Measurements from ENCODE around the gene PON3.

PON3 gene

DNA sequence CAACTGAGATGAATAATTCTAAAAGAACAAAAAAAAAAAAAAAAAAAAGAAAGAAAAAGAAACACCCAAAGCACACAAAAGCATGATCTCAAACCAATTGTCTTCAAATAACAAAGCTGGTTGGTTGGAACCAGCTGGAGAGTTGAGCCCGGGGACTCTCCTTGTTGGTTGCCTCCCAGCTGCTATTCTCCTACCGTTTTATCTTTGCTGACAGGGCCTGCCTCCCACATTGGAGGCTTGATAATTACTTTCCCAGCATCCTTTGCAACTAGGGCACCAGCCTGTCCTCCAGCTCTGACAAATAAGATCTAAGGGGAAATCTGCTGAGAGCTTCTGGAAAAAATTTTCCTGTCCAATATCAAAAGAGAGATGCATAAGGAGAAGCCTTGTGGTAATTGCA, 78.6 kb downstream of the PON3 start:
- H3K9ac ChIP-seq (ENCODE audit: low read depth, low read length) = no peak overlapping the region
- no peaks in the 10 kb centered on the region for H3K9me3 ChIP-seq (ENCODE audit: control insufficient read depth, insufficient read depth, low read length)
- H3K4me3 ChIP-seq (ENCODE audit: low read depth, low read length) = no peak overlapping the region
- H3K4me1 ChIP-seq (ENCODE audit: control insufficient read depth, insufficient read depth, low read length) = no peaks in the 10 kb centered on the region
- no peaks in the 10 kb centered on the region for H3K27me3 ChIP-seq (ENCODE audit: control insufficient read depth, insufficient read depth, low read length)
- no peaks in the 10 kb centered on the region for H3K36me3 ChIP-seq (ENCODE audit: control insufficient read depth, insufficient read depth, low read length)

DNA sequence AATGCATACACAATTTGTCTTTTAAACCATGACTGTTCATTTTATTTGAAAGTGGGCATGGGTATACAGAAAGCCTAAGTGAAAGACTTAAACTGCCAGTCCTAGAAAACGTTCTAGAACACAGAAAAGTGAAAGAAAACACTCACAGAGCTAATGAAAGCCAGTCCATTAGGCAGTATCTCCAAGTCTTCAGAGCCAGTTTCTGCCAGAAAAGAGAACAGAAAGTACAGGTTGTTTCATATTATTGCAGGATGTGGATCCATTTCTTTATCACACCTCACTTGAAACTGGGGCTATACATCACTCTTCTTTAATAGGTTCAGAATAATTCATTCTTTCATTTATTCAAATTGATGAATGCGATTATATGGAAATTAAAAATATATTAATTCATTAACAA, 79.6 kb downstream of the PON3 start:
- no peaks in the 10 kb centered on the region for H3K36me3 ChIP-seq (ENCODE audit: control insufficient read depth, insufficient read depth, low read length)
- no peaks in the 10 kb centered on the region for H3K4me1 ChIP-seq (ENCODE audit: control insufficient read depth, insufficient read depth, low read length)
- H3K4me3 ChIP-seq (ENCODE audit: low read depth, low read length) = no peak overlapping the region
- H3K9me3 ChIP-seq (ENCODE audit: control insufficient read depth, insufficient read depth, low read length) = no peaks in the 10 kb centered on the region
- H3K27me3 ChIP-seq (ENCODE audit: control insufficient read depth, insufficient read depth, low read length) = no peaks in the 10 kb centered on the region
- H3K9ac ChIP-seq (ENCODE audit: low read depth, low read length) = no peak overlapping the region

DNA sequence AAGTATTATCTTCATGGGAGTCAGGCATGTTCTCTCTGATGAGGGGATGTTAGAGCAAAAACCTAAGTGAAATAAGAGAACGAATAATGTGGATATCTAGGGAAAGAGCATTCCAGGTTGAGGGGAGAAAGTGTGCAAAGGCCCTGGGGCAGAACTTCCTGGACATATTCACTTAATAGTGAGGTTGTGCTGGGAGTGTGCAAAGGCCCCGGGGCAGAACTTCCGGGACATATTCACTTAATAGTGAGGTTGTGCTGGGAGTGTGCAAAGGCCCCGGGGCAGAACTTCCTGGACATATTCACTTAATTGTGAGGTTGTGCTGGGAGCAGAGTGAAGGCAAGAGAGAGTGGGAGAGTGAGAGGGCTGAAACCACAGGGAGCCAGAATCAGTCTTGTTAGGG, 83.6 kb downstream of the PON3 start:
- H3K36me3 ChIP-seq (ENCODE audit: control insufficient read depth, insufficient read depth, low read length) = no peaks in the 10 kb centered on the region
- H3K4me3 ChIP-seq (ENCODE audit: low read depth, low read length) = no peak overlapping the region
- no peaks in the 10 kb centered on the region for H3K9me3 ChIP-seq (ENCODE audit: control insufficient read depth, insufficient read depth, low read length)
- H3K4me1 ChIP-seq (ENCODE audit: control insufficient read depth, insufficient read depth, low read length) = no peaks in the 10 kb centered on the region
- no peak overlapping the region for H3K9ac ChIP-seq (ENCODE audit: low read depth, low read length)
- H3K27me3 ChIP-seq (ENCODE audit: control insufficient read depth, insufficient read depth, low read length) = no peaks in the 10 kb centered on the region

DNA sequence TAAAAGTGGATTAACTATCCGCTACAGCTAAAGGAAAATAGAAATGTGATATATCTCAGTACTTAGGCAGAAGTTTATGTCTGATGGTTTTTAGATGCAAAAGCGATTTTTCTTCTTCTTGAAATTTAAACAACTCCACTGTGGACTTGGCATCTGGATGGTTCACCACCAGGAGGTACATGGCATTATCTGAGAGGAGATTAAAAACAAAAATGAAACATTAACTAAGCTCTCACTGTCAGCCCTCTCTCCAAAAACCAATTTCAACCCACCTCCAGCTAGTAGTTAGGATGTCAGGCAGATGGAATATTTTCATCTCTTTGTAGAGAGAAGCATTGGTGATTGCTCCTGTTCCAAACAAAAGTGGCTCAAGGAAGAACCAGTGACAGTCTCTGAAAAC, 84.8 kb downstream of the PON3 start:
- no peak overlapping the region for H3K4me3 ChIP-seq (ENCODE audit: low read depth, low read length)
- no peaks in the 10 kb centered on the region for H3K36me3 ChIP-seq (ENCODE audit: control insufficient read depth, insufficient read depth, low read length)
- H3K9me3 ChIP-seq (ENCODE audit: control insufficient read depth, insufficient read depth, low read length) = no peaks in the 10 kb centered on the region
- H3K27me3 ChIP-seq (ENCODE audit: control insufficient read depth, insufficient read depth, low read length) = no peaks in the 10 kb centered on the region
- no peak overlapping the region for H3K9ac ChIP-seq (ENCODE audit: low read depth, low read length)
- H3K4me1 ChIP-seq (ENCODE audit: control insufficient read depth, insufficient read depth, low read length) = no peaks in the 10 kb centered on the region

DNA sequence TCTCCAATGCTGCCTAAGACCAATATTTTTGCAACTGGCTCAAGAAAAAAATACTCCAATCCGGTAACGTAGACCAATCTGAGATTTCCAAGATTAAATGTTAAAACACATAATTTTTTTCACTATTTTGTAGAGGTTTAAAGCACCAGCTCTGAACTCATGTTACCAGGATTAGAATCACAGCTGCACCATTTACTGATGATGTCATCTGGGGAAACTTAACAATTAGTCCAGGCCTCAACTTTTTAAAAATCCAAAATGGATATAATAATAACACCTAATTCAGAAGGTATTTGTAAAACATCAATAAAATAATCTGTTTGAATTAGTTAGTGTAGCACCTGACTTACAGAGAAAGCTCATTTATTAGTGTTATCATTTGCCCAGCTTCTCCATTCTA, 86.2 kb downstream of the PON3 start:
- H3K4me1 ChIP-seq (ENCODE audit: control insufficient read depth, insufficient read depth, low read length) = no peaks in the 10 kb centered on the region
- H3K27me3 ChIP-seq (ENCODE audit: control insufficient read depth, insufficient read depth, low read length) = no peaks in the 10 kb centered on the region
- H3K4me3 ChIP-seq (ENCODE audit: low read depth, low read length) = no peak overlapping the region
- H3K9ac ChIP-seq (ENCODE audit: low read depth, low read length) = no peak overlapping the region
- H3K9me3 ChIP-seq (ENCODE audit: control insufficient read depth, insufficient read depth, low read length) = no peaks in the 10 kb centered on the region
- H3K36me3 ChIP-seq (ENCODE audit: control insufficient read depth, insufficient read depth, low read length) = no peaks in the 10 kb centered on the region

Measured in iPS-15b (cell line).